Lower leg skin (tissue), 4 donors: Measurements from ENCODE around the gene CTIF. TPM values are rescaled to one million over a fixed set of nuclear protein-coding genes. Genes with fewer than 3 reads are reported as not detected.
A peak's percentile ranks its signal among the peaks of the same experiment; 100 is the strongest.

ENCODE experiments used
- DNase-seq, 2 donors: peaks; one replicate each; pipeline ENCODE4 v3.0.0-alpha.2; 2019; ENCODE audit warnings: low spot score in 2 of 2
- H3K4me3 ChIP-seq: fragments of 200-600 bp; sonication (generic); 2 replicates; pipeline ENCODE4 v1.5.1; 2017; ENCODE audit warnings: mild to moderate bottlenecking, low read depth; ENCODE audit not compliant: poor library complexity, severe bottlenecking
- POLR2A ChIP-seq, 2 donors: fragments of 450-650 bp; IDR thresholded peaks; one replicate each; pipeline ENCODE4 v1.6.1; 2016 to 2017; ENCODE audit warnings: antibody characterized with exemption in 2 of 2, mild to moderate bottlenecking in 1 of 2, moderate library complexity in 1 of 2
- WGBS, 2 donors: methylation state at CpG; one replicate each; pipeline ENCODE4 v1.1.5; 2018; 5-methylcytosine and 5-hydroxymethylcytosine counted together
- intact Hi-C: fragments of 100-400 bp; cut with DNase I; formaldehyde crosslinking; loops from one replicate; pipeline ENCODE4 v1.15.0; 2023; ENCODE audit warnings: low total_unique reads
- total RNA-seq, 4 donors: library from RNA; depleted of rRNA; stranded (reverse); fragments of >200 nt; gene quantifications; one replicate each; pipeline ENCODE4 v1.1.0, GENCODE V29; 2016
- TF ChIP-seq, protein P1 (sequence below), 3 donors: fragments of 450-650 bp; IDR thresholded peaks; one replicate each; pipeline ENCODE4 v1.5.1; 2016; ENCODE audit warnings: antibody characterized with exemption in 3 of 3, mild to moderate bottlenecking in 3 of 3, moderate library complexity in 2 of 3

The CTIF gene
- total RNA-seq, 4 donors from 2014 or later, result 22.6 to 44.0 (median 30.2) TPM

DNA sequence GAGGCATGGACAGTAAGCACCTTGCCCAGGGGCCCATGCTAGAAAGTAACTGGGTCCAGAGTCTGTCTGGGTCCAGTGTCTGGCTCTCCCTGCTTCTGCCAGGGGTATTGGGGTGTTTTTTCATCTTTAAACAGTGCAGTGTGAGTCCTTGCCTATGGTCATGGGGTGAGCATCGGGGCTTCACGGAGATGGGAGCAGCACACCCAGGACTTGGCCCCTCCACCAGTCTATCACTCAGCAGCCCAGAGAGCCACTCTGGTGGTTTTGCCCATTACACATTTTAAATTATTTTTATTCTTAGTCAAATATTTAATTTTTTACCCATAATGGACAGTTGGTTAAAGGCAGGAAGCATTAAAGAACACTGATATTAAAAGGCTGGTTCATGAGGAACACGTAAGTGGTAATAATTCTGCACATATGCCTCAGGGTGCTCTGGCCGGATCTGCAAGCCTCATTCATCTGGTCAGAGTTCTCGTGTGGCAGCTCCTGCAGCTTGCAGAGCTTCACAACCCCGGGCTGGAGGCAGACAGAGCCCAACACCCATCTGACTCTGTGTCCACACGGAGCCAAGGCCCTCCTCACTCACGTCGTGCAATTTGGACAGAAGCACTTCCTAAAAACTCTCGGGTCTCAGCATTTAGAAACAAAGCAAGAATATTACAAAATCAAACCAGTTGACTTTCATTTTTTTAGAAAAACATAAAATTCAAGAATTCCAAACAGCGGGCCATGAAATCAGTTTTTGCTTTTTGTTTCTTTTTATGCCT is 204.1 kb downstream of the CTIF start:
- no peak for TF ChIP-seq POLR2A (IDR thresholded peaks at IDR 0.05)
- TF ChIP-seq, protein P1, sequence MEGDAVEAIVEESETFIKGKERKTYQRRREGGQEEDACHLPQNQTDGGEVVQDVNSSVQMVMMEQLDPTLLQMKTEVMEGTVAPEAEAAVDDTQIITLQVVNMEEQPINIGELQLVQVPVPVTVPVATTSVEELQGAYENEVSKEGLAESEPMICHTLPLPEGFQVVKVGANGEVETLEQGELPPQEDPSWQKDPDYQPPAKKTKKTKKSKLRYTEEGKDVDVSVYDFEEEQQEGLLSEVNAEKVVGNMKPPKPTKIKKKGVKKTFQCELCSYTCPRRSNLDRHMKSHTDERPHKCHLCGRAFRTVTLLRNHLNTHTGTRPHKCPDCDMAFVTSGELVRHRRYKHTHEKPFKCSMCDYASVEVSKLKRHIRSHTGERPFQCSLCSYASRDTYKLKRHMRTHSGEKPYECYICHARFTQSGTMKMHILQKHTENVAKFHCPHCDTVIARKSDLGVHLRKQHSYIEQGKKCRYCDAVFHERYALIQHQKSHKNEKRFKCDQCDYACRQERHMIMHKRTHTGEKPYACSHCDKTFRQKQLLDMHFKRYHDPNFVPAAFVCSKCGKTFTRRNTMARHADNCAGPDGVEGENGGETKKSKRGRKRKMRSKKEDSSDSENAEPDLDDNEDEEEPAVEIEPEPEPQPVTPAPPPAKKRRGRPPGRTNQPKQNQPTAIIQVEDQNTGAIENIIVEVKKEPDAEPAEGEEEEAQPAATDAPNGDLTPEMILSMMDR (IDR thresholded peaks at IDR 0.05), result no peak
- peak; percentile 80 to 92 for DNase-seq
- intact Hi-C loops, result no loop called here
- no peak overlapping the region for H3K4me3 ChIP-seq
- WGBS, 2 donors, result 43% methylated on average over 11 of the region's 11 CpGs

DNA sequence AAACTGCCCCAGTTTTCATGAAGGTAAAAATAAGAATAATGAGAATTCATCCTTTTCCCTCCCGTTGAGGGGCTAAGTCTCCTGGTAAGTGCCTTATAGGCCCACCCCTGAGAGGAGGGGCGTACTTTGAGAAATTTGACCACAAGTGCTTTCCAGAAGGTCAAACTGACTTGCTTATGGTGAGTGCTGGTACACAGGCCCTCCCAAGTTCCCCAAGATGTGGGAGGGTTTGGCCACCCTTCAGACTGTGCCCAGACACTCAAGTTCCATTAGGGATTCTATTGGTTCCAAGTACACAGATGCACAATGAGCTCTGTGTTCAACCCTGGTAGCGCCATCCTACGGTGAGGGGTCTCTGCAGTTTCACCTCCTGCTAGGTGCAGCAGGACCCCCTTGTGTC is 205.1 kb downstream of the CTIF start:
- TF ChIP-seq, protein P1 (IDR thresholded peaks at IDR 0.05), result no peak
- no peak for TF ChIP-seq POLR2A (IDR thresholded peaks at IDR 0.05)

DNA sequence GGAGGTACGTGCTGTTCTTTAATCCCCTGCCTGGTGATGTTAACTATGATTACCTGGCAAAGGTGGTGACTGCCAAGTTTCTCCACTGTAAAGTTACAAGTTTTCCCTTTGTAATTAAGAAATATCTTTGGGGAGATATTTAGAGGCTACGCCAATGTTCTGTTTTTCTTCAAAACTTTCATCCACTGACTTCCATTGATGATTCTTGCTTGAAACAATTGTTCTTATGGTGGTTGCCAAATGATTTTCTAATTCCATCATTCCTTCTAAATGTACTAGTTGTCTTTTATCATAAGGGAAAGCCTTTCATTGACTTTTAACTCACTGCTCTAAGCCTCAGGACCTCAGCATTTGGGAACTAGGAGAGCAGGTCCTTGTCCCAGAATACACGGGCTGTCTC is 206.5 kb downstream of the CTIF start:
- intact Hi-C loops, result no loop called here
- DNase-seq, result no peak
- no peak overlapping the region for H3K4me3 ChIP-seq
- no peak for TF ChIP-seq POLR2A (IDR thresholded peaks at IDR 0.05)
- TF ChIP-seq, protein P1 (IDR thresholded peaks at IDR 0.05), result no peak
- 65 to 76% methylated on average over 3 of the region's 3 CpGs for WGBS, 2 donors

More for the DNA sequence above, 205.1 kb downstream of the CTIF start:
- H3K4me3 ChIP-seq, result no peak overlapping the region
- WGBS, 2 donors, result 77 to 86% methylated on average over 4 of the region's 4 CpGs
- DNase-seq, result no peak
- intact Hi-C loops, result no loop called here

DNA sequence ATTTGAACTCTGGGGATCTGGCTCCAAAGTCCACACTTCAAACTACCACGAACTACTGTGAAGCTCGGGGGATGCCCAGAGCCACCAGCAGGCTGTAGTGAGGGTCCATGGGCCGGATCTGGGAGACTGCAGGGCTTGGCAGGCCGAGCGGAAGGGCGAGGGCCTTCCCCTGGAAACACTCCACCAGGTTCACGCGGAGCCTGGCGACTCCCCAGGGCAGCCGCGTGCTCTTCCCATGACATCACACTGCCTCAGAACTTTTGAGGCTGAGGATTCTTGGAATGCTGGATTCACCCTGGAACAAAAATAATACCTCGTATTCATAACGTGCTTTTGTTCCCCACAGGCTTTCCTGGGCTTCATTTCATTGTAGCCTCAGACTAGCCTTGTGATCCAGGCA is 210.9 kb downstream of the CTIF start:
- intact Hi-C loops, result no loop called here
- 35 to 41% methylated on average over 11 to 13 of the region's 13 CpGs for WGBS, 2 donors
- DNase-seq, result peak; percentile 52 to 94
- TF ChIP-seq, protein P1 (IDR thresholded peaks at IDR 0.05), result no peak
- no peak for TF ChIP-seq POLR2A (IDR thresholded peaks at IDR 0.05)
- no peak overlapping the region for H3K4me3 ChIP-seq

DNA sequence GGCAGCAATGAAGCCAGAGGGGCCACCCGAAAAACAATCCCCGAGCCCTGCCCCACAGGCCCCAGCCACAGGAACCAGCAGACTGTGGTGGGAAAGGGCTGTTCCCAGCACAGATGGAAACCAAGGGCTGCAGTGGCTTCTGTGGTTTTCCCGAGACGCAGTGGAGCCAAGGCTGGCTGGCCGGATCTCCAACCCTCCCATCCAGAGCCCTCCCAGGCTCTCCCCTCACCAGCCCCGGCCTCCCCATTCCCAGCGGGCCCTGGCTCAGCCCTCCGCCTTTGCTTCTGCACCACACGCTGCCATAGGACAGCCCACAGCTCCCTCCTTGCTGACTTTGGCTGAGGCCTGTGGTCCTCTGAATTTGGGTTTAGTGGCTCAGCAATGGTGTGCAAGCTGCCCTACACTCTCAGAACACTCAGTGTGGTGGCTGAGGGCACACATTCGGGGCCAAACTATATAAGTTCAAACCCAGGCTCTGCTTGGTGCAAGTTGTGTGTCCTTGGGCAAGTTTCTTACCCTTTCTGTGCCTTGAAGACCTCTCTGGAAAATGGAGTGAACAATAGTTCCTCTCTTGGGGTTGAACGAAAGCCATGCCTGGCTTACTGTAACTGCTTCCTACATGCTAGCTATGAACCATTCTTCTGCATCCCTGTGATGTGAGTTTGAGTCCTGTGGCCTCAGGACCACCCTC is 211.8 kb downstream of the CTIF start:
- WGBS, 2 donors, result 64 to 74% methylated on average over 8 to 11 of the region's 11 CpGs
- H3K4me3 ChIP-seq, result no peak overlapping the region
- intact Hi-C loops, result no loop called here
- no peak for DNase-seq
- no peak for TF ChIP-seq POLR2A (IDR thresholded peaks at IDR 0.05)
- TF ChIP-seq, protein P1 (IDR thresholded peaks at IDR 0.05), result no peak
